HG03175 (cell line): ENCODE results near the gene FAM83F.
A peak's percentile ranks its signal among the peaks of the same experiment; 100 is the strongest.

Experiments
- ATAC-seq: cut with Tn5 transposase; IDR thresholded peaks from one replicate; pipeline ENCODE4 v1.9.1; 2021; ENCODE audit warnings: mild to moderate bottlenecking, moderate library complexity; ENCODE audit not compliant: unreplicated experiment

Gene FAM83F

GRCh38 chr22:40030758-40031095 lies 36.0 kb downstream of the FAM83F start:
- no peak for ATAC-seq

GRCh38 chr22:40031766-40032470 lies 37.2 kb downstream of the FAM83F start:
- no peak for ATAC-seq

GRCh38 chr22:40033586-40034380 lies 39.0 kb downstream of the FAM83F start:
- no peak for ATAC-seq

- no peak for ATAC-seq
Measured at GRCh38 chr22:40035351-40035750, 40.6 kb downstream of the FAM83F start.

- no peak for ATAC-seq
Measured at GRCh38 chr22:40036126-40036525, 41.4 kb downstream of the FAM83F start.

GRCh38 chr22:40036591-40037225 lies 42.0 kb downstream of the FAM83F start:
- ATAC-seq: no peak

- ATAC-seq: no peak
Measured at GRCh38 chr22:40037320-40037719, 42.6 kb downstream of the FAM83F start.

GRCh38 chr22:40039482-40040115 lies 44.8 kb downstream of the FAM83F start:
- no peak for ATAC-seq

- ATAC-seq: no peak
Measured at GRCh38 chr22:40040927-40041326, 46.2 kb downstream of the FAM83F start.

GRCh38 chr22:40041366-40042137 lies 46.8 kb downstream of the FAM83F start:
- ATAC-seq: no peak

GRCh38 chr22:40042312-40042711 lies 47.6 kb downstream of the FAM83F start:
- ATAC-seq: no peak

GRCh38 chr22:40043081-40043480 lies 48.3 kb downstream of the FAM83F start:
- ATAC-seq: no peak

- no peak for ATAC-seq
Measured at GRCh38 chr22:40043793-40044101, 49.0 kb downstream of the FAM83F start.

GRCh38 chr22:40044102-40044869 lies 49.5 kb downstream of the FAM83F start:
- ATAC-seq: peak; percentile 86

- peak; percentile 13 for ATAC-seq
Measured at GRCh38 chr22:40044870-40045834, 50.4 kb downstream of the FAM83F start.

GRCh38 chr22:40046126-40046525 lies 51.4 kb downstream of the FAM83F start:
- ATAC-seq: no peak

- peak; percentile 81 for ATAC-seq
Measured at GRCh38 chr22:40050258-40050657, 55.5 kb downstream of the FAM83F start.

GRCh38 chr22:40051322-40051721 lies 56.6 kb downstream of the FAM83F start:
- no peak for ATAC-seq

GRCh38 chr22:40053460-40053859 lies 58.7 kb downstream of the FAM83F start:
- no peak for ATAC-seq
